Measurements from ENCODE around the gene KPTN. TPM values are rescaled to one million over a fixed set of nuclear protein-coding genes. Genes with fewer than 3 reads are reported as not detected.
A peak's percentile ranks its signal among the peaks of the same experiment; 100 is the strongest.

Gene KPTN
- total RNA-seq, 2 donors from 2014 or later, result 4.6 to 6.0 TPM

DNA sequence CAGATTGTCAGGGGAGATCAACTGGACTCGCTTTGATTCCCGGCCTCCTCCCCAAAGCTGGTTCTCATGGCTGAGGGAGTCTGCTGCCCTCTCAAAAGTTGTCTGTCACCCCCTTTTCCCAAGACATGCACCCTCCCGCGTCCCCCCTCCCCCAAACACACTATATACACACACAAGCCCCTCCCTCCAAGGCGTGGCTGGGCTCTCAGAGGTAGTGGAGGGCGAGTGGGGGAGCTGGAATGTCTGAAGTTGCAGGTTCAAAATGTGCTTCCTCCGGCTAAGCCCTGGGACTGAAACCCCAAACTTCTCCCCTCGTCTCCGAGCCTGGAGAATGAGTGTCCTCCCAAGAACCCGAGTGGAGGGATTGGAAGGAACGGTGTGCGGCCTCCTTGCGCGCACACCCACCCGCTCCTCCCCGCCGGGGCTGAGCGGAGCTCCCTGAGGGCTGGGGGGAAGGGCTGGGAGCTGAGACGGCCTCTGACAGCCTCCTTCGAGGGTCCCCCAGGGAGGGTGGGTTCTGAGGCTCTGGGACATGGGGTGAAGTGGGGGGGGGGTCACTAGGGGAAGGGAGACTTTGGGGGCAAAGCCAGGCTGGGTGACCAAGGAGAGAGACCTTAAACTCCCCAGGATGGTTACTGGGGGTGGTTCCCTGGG, 54.8 kb downstream of the KPTN start:
- ATAC-seq, result no peak
- intact Hi-C loops (cut with DNase I, micrococcal nuclease), result loop anchor here in 1 of 2 donors (10.0 kb wide), 1 partner anchor 134 kb away; no protein-coding TSS in a partner anchor
- no peak for DNase-seq

DNA sequence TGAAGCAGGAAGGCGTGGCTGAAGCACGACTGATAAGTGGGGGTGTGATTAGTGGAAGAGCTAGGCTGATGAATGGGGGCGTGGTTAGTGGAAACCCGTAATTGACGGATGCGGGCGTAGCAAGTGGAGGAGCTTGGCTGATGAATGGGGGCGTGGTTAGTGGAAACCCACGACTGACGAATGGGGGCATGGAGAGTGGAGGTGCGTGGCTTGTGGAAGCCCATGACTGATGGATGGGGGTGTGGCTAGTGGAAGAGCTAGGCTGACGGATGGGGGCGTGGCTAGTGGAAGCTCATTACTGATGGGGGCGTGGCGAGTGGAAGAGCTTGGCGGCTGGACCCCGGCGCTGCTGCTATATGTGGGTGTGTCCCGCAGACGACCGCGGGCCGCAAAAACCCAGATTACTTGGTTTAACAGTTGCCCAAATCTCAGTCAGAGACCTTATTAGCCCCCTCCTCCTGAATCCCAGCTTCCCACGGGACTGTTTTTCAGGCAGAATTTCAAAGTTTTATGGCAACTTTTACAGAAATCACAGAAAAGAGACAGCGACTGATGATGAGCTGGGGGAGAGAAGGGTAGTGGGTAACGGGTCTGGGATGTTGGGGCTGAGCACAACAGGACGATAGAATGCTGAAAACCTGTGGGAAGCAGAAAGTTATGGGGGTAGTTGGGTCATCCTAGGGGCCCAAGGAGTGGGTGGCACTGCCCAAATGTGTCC, 55.7 kb downstream of the KPTN start:
- peak; percentile 56 for ATAC-seq
- DNase-seq, result peak; percentile 80 to 87
- intact Hi-C loops (cut with DNase I, micrococcal nuclease), result loop anchor here in 1 of 2 donors (10.0 kb wide), 1 partner anchor 134 kb away; no protein-coding TSS in a partner anchor

DNA sequence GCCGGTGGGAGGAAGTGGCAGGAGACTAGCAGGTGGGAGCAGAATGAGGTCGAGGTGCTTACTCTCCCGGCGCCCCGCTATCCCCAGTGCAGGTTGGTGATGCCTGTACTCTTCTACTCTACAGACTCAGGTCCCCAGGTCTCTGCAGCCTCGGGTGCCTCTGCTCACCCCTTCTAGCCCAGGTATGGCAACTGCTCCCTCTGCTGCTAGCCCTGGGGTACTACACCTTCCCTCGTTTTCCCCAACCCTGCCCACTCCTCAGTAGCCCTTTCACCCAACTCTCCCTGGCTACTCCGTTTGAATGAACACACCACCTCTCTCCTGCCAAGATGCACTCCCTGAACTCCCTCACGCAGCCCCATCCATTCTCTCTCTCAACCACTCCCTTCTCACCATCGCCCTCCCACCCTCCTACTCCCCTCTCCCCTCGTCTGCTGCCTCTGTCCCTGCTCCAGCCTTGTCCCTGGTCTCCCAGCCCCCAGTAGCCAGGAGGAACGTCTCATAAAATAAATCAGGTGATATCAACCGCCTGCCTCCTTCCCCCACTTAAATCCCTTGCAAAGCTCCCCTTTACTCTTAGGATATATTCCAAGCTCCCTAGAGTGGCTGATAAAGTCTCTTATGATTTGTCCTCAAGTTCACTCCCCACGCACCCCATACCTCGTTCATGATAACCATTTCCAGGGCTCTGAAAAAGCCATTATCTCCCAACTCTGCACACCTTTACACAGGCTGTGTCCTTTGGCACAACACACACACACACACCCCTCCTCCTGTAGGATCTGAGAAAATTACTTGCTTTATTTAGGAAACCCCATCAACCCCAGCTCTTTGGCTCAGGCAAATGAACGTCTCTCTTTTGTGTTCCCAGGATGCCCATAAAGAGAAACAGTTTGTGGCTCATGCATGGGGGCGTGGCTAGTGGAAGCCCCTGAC, 56.5 kb downstream of the KPTN start:
- DNase-seq, result peak in 1 of 2 donors; percentile 53
- peak; percentile 59 for ATAC-seq
- intact Hi-C loops (cut with DNase I, micrococcal nuclease), result loop anchor here in 1 of 2 donors (10.0 kb wide), 1 partner anchor 133 kb away; no protein-coding TSS in a partner anchor

Other genes starting within 250 kb of the KPTN start
- 10 to 100 TPM; 28.0 to 36.7 TPM for gene CCDC9, start 227.7 kb downstream of the KPTN start, total RNA-seq
- gene INAFM1, start 209.3 kb downstream of the KPTN start, total RNA-seq, result 10 to 100 TPM; 13.9 to 14.1 TPM
- 1 to 10 TPM; 5.0 to 8.8 TPM for gene C5AR1, start 174.4 kb downstream of the KPTN start, total RNA-seq
- 1 to 10 TPM in 1 of 2 donors, under 1 TPM in 1; 0.46 to 2.3 TPM for gene C5AR2, start 152.0 kb downstream of the KPTN start, total RNA-seq
- gene DHX34, start 134.9 kb downstream of the KPTN start, total RNA-seq, result 10 to 100 TPM in 1 of 2 donors, 1 to 10 TPM in 1; 8.5 to 10.6 TPM
- gene MEIS3, start 64.7 kb downstream of the KPTN start, total RNA-seq, result 1 to 10 TPM; 2.5 to 2.7 TPM
- gene SLC8A2, start 12.3 kb downstream of the KPTN start, total RNA-seq, result 1 to 10 TPM in 1 of 2 donors, under 1 TPM in 1; 0.09 to 2.2 TPM
- 100 to 1,000 TPM; 122 to 130 TPM for gene NAPA, start 30.8 kb upstream of the KPTN start, total RNA-seq
- under 1 TPM in 1 of 2 donors, not detected in 1; 0.11 TPM for gene ZNF541, start 88.9 kb upstream of the KPTN start, total RNA-seq
- 10 to 100 TPM; 14.9 to 16.8 TPM for gene BICRA, start 124.9 kb upstream of the KPTN start, total RNA-seq
- gene EHD2, start 229.2 kb upstream of the KPTN start, total RNA-seq, result 10 to 100 TPM in 1 of 2 donors, 1 to 10 TPM in 1; 9.6 to 29.6 TPM